IPS-15b (cell line): Measurements from ENCODE around the gene CFAP299.

Experiments used
- H3K27me3 ChIP-seq: one replicate; pipeline ENCODE4 v1.6.1; 2013; ENCODE audit warnings: low read length; ENCODE audit not compliant: control insufficient read depth, insufficient read depth
- H3K36me3 ChIP-seq: one replicate; pipeline ENCODE4 v1.6.1; 2013; ENCODE audit warnings: low read length; ENCODE audit not compliant: control insufficient read depth, insufficient read depth
- H3K4me1 ChIP-seq: one replicate; pipeline ENCODE4 v1.6.1; 2013; ENCODE audit warnings: mild to moderate bottlenecking, low read length; ENCODE audit not compliant: control insufficient read depth, insufficient read depth
- H3K4me3 ChIP-seq: one replicate; pipeline ENCODE4 v1.5.1; 2013; ENCODE audit warnings: low read depth, low read length
- H3K9ac ChIP-seq: one replicate; pipeline ENCODE4 v1.6.1; 2013; ENCODE audit warnings: low read depth, mild to moderate bottlenecking, low read length
- H3K9me3 ChIP-seq: one replicate; pipeline ENCODE4 v1.6.1; 2013; ENCODE audit warnings: mild to moderate bottlenecking, low read length; ENCODE audit not compliant: control insufficient read depth, insufficient read depth

Gene CFAP299

DNA sequence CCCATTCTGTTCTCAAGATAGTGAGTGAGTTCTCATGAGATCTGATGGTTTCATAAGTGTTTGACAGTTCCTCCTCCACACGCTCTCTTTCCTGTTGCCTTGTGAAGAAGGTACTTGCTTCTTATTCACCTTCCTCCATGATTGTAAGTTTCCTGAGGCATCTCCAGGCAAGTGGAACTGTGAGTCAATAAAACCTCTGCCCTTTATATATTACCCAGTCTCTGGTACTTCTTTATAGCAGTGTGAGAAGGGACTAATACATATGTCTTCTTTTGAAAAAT is 58.4 kb downstream of the CFAP299 start:
- H3K9ac ChIP-seq, result no peak overlapping the region
- H3K36me3 ChIP-seq, result no peaks in the 10 kb centered on the region
- H3K4me1 ChIP-seq, result no peaks in the 10 kb centered on the region
- no peaks in the 10 kb centered on the region for H3K9me3 ChIP-seq
- H3K4me3 ChIP-seq, result no peak overlapping the region
- H3K27me3 ChIP-seq, result no peaks in the 10 kb centered on the region

DNA sequence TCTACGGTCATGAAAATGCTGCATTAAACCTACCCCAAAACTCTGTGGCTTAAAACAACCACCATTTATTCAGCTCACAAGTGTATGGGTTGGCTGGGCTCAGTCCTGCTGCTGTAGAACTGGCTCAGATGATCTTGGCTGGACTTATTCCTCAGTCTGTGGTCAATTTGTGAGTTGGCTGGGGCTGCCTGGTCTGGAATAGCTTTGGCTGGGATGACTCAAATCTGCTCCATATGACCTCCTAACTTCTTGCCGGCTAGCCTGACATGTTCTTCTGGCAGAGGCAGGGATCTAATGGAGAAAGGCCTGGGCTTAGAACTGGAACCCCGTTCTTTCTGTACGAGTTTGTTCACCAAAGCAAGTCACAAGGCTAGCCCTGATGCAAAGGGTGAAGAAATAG is 71.7 kb downstream of the CFAP299 start:
- Histone ChIP-seq H3K4me1 (no peaks in the 10 kb centered on the region), H3K9ac (no peak overlapping the region), H3K36me3 (no peaks in the 10 kb centered on the region), H3K27me3 (no peaks in the 10 kb centered on the region), H3K4me3 (no peak overlapping the region), H3K9me3 (no peaks in the 10 kb centered on the region)

DNA sequence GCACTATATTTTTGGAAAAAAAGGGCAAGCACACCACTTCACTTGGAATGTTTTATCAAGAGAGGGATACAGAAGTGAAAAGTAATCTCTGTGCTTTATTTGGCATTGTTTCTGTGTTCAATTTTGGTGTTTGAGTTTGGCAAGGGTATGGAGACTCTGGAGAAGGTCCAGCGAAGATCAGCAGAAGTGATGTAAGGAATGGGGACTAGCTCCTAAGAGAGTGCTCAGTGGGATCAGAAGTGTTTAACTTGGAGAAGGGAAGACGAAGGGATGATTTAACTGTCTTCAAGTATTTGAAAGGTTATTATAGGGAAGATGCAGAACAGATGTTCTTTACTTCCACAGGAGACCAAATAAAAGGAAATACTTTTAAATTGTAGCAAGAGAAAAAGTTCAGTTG is 74.3 kb downstream of the CFAP299 start:
- Histone ChIP-seq H3K4me1 (no peaks in the 10 kb centered on the region), H3K27me3 (no peaks in the 10 kb centered on the region), H3K4me3 (no peak overlapping the region), H3K36me3 (no peaks in the 10 kb centered on the region), H3K9me3 (no peaks in the 10 kb centered on the region), H3K9ac (no peak overlapping the region)

DNA sequence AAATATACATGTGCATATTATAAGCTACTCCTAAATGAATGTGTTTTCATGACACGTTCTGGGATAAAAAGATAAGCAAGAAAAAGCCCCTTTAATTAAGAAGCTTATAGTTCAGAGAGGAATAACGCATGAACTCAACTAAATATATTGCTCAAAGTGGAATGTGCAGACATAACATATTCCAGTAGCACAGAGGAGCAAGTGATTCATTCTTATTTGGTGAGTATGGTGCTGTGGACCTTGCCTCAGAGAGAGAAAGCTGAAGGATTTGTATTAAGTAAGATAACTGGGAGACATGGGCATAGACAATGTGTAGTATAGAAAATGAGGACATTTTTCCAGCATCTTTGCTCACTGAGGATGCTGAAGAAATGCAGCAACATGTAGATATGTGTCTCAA is 76.8 kb downstream of the CFAP299 start:
- Histone ChIP-seq H3K9ac (no peak overlapping the region), H3K4me3 (no peak overlapping the region), H3K27me3 (no peaks in the 10 kb centered on the region), H3K9me3 (no peaks in the 10 kb centered on the region), H3K4me1 (no peaks in the 10 kb centered on the region), H3K36me3 (no peaks in the 10 kb centered on the region)

DNA sequence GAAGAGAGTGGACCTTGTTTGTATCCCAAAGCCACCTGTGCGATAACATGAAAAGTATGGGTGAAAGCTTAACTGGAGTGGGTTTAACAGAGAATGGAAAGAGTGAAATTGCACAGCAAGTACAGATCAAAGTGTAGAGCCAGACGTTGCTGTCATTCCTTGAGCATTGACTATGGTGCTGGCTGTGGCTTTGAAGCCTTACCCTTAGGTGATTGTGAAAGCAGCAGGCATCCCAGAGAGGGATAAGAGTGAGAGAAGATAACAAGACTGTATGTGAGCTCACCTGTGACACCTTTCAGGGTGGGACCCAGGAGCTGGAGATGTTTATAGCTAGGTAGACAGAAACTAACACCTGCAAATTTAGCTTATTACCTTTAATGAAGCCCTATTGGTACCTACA is 77.6 kb downstream of the CFAP299 start:
- H3K36me3 ChIP-seq, result no peaks in the 10 kb centered on the region
- no peak overlapping the region for H3K9ac ChIP-seq
- H3K27me3 ChIP-seq, result no peaks in the 10 kb centered on the region
- H3K4me3 ChIP-seq, result no peak overlapping the region
- no peaks in the 10 kb centered on the region for H3K4me1 ChIP-seq
- no peaks in the 10 kb centered on the region for H3K9me3 ChIP-seq

DNA sequence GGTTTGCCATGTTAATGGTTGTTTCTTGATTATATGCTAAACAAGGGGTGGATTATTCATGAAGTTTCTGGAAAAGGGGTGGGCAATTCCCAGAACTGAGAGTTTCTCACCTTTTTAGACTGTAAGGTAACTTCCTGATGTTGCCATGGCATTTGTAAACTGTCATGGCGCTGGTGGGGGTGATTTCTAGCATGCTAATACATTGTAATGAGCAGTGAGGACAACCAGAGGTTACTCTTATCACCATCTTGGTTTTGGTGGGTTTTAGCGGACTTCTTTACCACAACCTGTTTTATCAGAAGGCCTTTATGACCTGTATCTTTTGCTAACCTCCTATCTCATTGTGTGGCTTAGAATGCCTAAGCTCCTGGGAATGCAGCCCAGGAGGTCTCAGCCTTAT is 81.5 kb downstream of the CFAP299 start:
- no peaks in the 10 kb centered on the region for H3K36me3 ChIP-seq
- no peak overlapping the region for H3K4me3 ChIP-seq
- no peak overlapping the region for H3K9ac ChIP-seq
- H3K9me3 ChIP-seq, result no peaks in the 10 kb centered on the region
- H3K4me1 ChIP-seq, result peaks cover 6% of the 10 kb centered on the region
- H3K27me3 ChIP-seq, result no peaks in the 10 kb centered on the region

DNA sequence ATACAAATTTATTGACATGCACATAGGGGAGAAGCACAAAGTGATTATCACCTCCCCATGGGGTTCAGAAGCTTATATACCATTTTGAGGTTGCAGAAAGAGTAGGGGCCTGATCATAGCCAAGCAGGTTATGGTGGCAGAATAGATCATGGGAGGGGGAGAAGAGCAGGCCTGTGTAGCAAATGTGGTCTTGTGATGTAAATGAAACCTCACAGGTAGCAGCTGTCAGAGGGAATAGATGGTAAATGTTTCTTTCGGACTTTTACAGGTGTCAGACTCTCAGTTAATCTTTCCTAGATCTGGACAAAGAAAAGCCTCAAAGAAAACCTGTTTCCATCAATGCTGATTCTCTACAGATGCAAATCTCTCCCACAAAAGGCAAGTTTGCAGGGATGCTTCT is 84.4 kb downstream of the CFAP299 start:
- H3K4me3 ChIP-seq, result no peak overlapping the region
- H3K9me3 ChIP-seq, result no peaks in the 10 kb centered on the region
- peaks cover 6% of the 10 kb centered on the region for H3K4me1 ChIP-seq
- H3K36me3 ChIP-seq, result no peaks in the 10 kb centered on the region
- H3K27me3 ChIP-seq, result no peaks in the 10 kb centered on the region
- H3K9ac ChIP-seq, result no peak overlapping the region

DNA sequence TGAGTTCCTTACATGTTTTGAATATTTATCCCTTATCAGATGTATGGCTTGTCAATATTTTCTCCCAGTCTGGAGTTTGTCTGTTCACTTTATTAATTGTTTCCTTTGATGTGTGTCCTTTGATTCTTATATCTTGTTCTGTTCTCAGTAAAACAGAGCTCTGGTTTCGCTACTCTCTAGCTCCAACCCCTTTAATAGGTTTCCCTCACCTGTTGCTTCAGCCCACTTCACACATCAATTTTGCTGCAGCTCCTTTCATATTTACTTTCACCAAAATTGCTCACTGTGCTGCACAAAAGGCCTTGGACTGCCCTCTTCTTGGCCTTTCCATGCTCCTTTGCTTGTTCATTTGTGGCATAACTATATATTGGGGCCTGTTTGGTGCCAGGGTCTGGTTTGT is 85.1 kb downstream of the CFAP299 start:
- Histone ChIP-seq H3K9me3 (no peaks in the 10 kb centered on the region), H3K27me3 (no peaks in the 10 kb centered on the region), H3K4me1 (peaks cover 6% of the 10 kb centered on the region), H3K4me3 (no peak overlapping the region), H3K36me3 (no peaks in the 10 kb centered on the region), H3K9ac (no peak overlapping the region)

DNA sequence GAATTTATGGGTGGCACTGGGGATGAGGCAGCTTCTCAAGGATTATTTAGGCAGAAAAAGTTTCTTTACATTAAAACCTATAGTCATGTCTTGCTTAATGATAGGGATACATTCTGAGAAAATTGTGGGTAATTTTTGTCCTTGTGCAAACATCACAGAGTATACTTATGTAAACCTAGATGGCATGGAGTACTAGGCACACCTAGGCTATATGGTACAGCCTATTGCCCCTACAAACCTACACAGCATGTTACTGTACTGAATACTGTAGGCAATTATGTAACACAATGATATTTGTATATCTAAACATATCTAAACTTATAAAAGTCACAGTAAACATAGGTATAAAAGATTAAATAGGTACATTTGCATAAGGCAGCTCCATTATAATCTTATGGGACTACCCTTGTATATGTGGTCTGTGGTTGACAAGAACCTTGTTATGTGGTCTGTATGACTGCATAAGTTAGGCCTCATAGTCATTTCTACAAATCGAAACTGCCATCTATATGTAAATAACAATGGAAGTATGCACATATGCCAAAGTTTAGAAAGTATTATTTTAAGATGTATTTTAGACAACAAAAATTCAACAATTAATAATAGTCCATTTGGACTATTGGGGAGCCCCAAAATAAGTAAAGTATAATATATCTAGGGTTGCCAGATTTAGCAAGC is 87.3 kb downstream of the CFAP299 start:
- Histone ChIP-seq H3K9me3 (no peaks in the 10 kb centered on the region), H3K27me3 (no peaks in the 10 kb centered on the region), H3K4me3 (no peak overlapping the region), H3K4me1 (peaks cover 6% of the 10 kb centered on the region), H3K36me3 (no peaks in the 10 kb centered on the region), H3K9ac (no peak overlapping the region)

DNA sequence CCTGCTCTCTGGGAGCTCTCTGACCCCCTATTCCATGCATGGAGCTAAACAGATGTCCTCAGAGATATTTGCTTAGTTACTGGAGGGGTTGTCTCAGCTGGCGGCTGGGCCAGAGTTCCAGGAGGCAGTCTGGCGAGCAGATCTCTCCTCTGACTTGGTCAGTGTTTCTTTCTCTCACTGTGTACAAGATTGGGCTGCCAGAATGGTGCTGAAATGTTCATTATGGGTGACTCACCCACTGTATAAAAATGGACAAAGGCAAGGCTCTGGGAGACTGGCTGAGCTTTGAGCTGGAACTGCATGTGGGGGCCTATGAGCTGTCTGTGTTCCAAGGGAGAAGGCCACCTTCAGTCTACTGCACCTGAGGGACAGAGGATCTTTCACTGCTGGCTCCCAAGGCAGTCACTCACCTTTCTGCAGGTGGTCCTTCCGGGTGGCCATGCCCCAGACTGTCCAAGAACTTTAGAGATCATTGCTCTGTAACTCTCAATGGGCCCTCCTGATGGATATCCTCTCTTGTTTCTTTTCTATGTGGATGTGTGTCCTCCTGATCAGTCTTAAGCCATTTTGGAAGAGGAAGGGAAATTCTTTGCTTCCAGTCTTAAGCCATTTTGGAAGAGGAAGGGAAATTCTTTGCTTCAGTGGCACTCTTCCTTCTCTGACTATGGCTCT is 88.2 kb downstream of the CFAP299 start:
- H3K4me1 ChIP-seq, result peaks cover 6% of the 10 kb centered on the region
- no peaks in the 10 kb centered on the region for H3K27me3 ChIP-seq
- H3K9ac ChIP-seq, result no peak overlapping the region
- no peaks in the 10 kb centered on the region for H3K9me3 ChIP-seq
- H3K36me3 ChIP-seq, result no peaks in the 10 kb centered on the region
- H3K4me3 ChIP-seq, result no peak overlapping the region

DNA sequence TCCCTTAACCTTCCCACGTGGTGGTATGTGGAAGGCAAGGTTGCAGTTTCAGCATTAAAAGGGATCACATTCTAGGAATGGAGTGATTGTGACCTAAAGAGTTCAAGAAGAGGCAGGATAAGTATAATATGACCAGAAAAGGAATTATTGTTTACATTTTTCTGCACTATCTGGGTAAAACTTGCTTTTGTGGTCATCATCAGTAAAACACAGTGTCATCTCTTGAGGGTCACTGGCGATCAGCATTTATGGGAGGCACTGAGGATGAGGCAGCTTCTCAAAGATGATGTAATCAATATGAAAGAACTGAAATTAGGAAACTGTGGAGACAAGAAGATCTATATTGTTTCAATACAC is 88.7 kb downstream of the CFAP299 start:
- Histone ChIP-seq H3K4me1 (peaks cover 6% of the 10 kb centered on the region), H3K9ac (no peak overlapping the region), H3K9me3 (no peaks in the 10 kb centered on the region), H3K4me3 (no peak overlapping the region), H3K27me3 (no peaks in the 10 kb centered on the region), H3K36me3 (no peaks in the 10 kb centered on the region)

DNA sequence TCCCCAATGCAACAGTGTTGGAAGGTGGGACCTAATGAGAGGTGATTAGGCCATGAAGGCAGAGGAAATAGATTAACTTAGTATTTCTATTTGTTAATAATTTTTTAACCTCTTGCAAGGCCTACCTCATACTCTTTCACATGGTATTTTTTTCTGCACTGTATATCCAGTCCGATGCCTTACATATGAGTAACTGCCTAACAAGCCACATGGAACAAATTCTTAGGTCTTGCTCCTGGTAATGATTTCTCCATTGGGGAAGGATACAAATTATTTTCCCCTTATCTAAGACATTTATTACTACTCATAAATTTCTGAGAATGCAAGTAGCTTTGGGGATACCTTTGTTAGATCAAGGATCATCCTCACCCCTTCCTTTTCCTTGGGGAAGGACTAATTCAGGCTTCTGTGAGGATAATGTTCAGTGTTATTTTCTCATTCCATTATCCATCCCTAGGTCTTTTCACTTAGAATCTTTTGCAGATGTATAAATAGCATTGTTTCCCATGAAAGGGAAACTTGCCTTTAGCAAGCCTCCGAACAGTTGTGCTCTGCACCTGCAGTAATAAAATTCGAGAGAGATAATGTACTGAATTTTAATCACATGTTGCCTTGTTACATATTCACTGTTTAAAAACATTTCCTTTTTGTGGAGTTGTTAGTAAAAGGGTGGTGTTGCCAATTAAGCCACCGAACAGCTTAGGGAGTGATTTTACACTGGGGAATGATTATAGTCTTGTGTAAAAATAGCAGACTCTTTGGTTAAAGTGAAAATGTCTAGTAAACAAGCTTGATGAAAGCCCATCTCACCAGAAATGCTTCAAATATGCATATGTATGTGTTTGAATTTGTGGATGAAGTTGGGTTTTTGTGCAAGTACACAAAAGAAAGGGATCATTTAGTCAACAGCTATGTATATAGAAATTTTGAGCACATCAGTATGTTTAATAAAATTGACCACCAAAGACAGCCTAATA is 89.9 kb downstream of the CFAP299 start:
- Histone ChIP-seq H3K9ac (no peak overlapping the region), H3K4me3 (no peak overlapping the region), H3K4me1 (no peaks in the 10 kb centered on the region), H3K27me3 (no peaks in the 10 kb centered on the region), H3K36me3 (no peaks in the 10 kb centered on the region), H3K9me3 (no peaks in the 10 kb centered on the region)
